ENCODE results near the gene R3HDM1. TPM values are rescaled to one million over a fixed set of nuclear protein-coding genes. Genes with fewer than 3 reads are reported as not detected.

Gene R3HDM1
- total RNA-seq, 1 donor from 2014 or later = 11.3 TPM

DNA sequence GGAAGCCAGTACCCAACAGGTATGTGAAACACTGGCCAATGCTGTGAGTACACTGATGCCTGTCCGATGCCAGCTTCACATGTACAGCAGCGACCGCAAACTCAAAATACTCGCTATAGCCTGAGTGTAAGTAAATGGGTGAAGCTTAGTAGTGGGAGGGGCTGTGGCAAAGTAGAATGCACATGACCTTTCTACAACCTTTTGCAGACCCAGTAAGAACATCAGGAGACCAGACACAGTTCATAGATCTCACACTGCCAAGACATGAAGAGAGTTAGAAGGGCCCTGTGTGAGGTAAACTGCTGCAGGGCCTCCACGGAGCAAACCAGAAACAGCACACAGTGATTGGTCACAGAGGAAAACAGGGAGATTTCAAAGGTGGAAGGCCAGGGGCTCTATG is 201.3 kb downstream of the R3HDM1 start:
- H3K4me3 ChIP-seq (ENCODE audit: low read depth, low read length) = no peak overlapping the region
- no peak for DNase-seq (ENCODE audit: low read depth)
- TF ChIP-seq, protein P1, sequence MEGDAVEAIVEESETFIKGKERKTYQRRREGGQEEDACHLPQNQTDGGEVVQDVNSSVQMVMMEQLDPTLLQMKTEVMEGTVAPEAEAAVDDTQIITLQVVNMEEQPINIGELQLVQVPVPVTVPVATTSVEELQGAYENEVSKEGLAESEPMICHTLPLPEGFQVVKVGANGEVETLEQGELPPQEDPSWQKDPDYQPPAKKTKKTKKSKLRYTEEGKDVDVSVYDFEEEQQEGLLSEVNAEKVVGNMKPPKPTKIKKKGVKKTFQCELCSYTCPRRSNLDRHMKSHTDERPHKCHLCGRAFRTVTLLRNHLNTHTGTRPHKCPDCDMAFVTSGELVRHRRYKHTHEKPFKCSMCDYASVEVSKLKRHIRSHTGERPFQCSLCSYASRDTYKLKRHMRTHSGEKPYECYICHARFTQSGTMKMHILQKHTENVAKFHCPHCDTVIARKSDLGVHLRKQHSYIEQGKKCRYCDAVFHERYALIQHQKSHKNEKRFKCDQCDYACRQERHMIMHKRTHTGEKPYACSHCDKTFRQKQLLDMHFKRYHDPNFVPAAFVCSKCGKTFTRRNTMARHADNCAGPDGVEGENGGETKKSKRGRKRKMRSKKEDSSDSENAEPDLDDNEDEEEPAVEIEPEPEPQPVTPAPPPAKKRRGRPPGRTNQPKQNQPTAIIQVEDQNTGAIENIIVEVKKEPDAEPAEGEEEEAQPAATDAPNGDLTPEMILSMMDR (conservative IDR thresholded peaks at IDR 0.05; ENCODE audit: low read depth, low read length) = no peak

DNA sequence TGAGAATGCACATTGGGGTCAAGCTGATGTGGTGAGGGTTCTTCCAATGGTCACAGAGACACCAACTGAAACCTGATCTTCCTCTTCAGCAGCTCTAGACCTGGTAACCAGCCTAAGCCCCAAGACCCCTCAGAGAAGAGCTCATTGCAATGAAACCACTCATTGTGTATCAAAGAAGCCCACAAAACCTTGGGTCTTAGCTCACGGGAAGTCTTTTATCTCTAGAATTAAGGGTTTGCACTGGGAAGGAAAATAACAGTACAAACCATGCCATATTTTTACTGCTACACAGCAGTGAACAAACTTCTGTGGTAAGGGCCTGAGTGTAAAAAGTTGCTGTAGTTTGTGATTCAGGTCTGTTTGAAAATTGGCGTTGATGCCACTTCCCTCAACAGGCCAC is 201.8 kb downstream of the R3HDM1 start:
- no peak for DNase-seq (ENCODE audit: low read depth)
- TF ChIP-seq, protein P1 (conservative IDR thresholded peaks at IDR 0.05; ENCODE audit: low read depth, low read length) = no peak
- no peak overlapping the region for H3K4me3 ChIP-seq (ENCODE audit: low read depth, low read length)

GRCh38 chr2:135736546-135736945 is 205.3 kb downstream of the R3HDM1 start:
- TF ChIP-seq, protein P1 (conservative IDR thresholded peaks at IDR 0.05; ENCODE audit: low read depth, low read length) = no peak
- no peak overlapping the region for H3K4me3 ChIP-seq (ENCODE audit: low read depth, low read length)
- no peak for DNase-seq (ENCODE audit: low read depth)

- no peak for DNase-seq (ENCODE audit: low read depth)
- TF ChIP-seq, protein P1 (conservative IDR thresholded peaks at IDR 0.05; ENCODE audit: low read depth, low read length) = no peak
- no peak overlapping the region for H3K4me3 ChIP-seq (ENCODE audit: low read depth, low read length)
Measured at GRCh38 chr2:135740206-135740605, 208.9 kb downstream of the R3HDM1 start.

GRCh38 chr2:135741043-135741394 is 209.7 kb downstream of the R3HDM1 start:
- TF ChIP-seq, protein P1 (conservative IDR thresholded peaks at IDR 0.05; ENCODE audit: low read depth, low read length) = no peak
- no peak overlapping the region for H3K4me3 ChIP-seq (ENCODE audit: low read depth, low read length)
- DNase-seq (ENCODE audit: low read depth) = no peak

DNA sequence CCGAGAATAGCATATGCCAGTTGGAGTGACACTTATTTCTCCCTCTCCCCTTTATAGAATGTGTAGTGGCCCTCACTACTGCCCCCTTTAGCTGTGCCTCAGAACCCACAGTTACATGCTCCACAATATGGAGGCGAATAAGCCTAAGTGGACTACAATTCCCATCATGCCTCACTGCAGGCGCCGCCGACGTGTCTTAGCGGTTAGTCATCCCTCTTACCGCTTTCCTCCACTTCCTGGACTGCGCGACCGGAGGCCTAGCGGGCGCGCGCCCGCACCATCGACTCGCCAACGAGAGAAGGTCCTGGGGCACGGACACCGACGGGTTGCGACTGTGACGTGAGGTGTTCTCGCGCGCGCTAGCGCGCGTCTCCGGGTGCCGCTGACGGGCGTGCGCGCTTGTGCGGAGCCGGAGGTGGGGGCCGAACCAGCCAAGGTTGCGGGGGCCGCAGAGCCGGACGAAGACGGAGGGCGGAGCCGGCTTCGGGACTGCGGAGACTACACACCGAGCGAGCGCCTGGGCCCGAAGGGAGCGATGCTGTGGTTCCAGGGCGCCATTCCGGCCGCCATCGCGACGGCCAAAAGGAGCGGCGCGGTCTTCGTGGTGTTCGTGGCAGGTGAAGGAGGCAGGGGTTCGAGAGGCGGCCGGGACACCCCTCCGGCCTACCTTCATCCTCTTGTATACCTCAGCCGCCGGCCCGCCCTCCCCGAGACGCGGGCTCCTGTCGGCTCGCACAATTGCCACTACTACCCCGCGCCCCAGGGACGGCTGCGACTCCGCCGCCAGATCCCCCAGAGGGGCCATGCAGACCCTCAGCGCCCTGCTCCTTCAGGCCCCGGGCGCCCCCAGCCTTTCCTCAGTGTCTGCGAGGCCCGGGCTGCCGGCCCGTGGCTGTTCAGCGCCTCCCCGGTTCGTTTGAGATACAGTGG is 210.4 kb downstream of the R3HDM1 start, which contains the start of gene UBXN4:
Gene UBXN4 (plus strand): TSS at position 461 of the 930 bp plus-strand sequence. CDS start 75 bp downstream, at position 536.
- peak within 1 kb of the TSS; percentile 78 for H3K4me3 ChIP-seq (ENCODE audit: low read depth, low read length)
- peak; percentile 81 for DNase-seq (ENCODE audit: low read depth)
- TF ChIP-seq, protein P1 (conservative IDR thresholded peaks at IDR 0.05; ENCODE audit: low read depth, low read length) = peak; percentile 59

All from epithelial cell of proximal tubule (primary cell).